Head of caudate nucleus (tissue), 42 donors: ENCODE measurements around the gene CFAP52.
A peak's percentile ranks its signal among the peaks of the same experiment; 100 is the strongest.
"Not testable (repeated sequence)": the region's sequence is repeated elsewhere in the genome, so short reads cannot be mapped to it uniquely, and the experiment has no call there.

Source experiments
- DNase-seq, 42 donors: peaks; one replicate each; pipeline versions ENCODE4 v3.0.0 to v3.0.0-alpha.2; 2020 to 2021; ENCODE audit warnings: mixed read lengths in 7 of 42
- intact Hi-C: fragments of 100-400 bp; cut with DNase I; formaldehyde crosslinking; loops from one replicate; pipeline ENCODE4 v1.15.0; 2022

The CFAP52 gene

GRCh38 chr17:9568004-9568403 is 8.4 kb upstream of the CFAP52 start:
- DNase-seq, result no peak
- intact Hi-C loops, result no loop called here

DNA sequence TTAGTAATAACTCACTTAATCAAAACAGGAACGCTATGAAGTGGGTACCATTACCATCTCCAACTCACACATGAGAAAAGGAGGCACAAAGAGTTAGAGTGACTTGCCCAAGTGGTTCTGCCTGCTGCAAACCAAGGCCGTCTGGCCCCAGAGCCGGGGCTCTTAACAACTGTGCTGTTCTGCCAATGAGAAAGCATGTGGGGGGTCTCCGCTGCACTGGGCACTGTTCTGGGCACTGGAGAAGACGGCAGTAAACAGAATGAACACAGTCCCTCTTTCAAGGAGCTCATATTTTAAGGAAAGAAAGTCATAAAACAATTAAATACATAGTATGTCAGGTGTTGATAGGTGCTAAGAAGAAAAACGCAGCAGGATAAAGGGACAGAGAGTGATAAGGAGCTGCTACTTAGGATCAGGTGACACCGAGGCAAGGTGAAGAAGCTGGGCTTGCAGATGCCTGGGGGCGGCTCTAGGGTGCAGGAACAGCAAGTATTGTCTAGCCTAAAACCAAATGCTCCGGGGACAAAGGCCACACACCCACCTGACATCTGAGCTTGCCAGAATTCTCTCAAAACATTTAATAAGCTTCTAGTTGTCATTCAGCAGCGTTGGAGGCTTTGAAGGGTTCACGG is 7.4 kb upstream of the CFAP52 start:
- DNase-seq, result no peak
- intact Hi-C loops, result no loop called here

DNA sequence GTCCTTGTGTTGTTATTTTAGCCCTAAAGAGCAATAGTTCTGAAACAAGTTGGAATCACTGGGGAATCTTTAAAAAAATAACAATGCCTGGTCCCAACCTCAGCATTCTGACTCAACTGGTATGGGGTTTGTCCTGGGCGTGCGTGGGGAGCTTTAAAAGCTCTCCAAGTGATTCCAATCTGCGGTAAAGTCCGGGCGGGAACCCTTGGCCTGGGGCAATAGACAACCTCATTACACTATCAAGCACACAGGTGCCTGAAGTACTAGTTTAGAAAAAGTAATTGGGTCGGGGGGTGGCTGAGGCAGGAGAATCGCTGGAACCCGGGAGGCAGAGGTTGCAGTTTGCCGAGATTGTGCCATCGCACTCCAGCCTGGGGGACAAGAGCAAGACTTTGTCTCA is 5.2 kb upstream of the CFAP52 start:
- intact Hi-C loops, result no loop called here
- no peak for DNase-seq

DNA sequence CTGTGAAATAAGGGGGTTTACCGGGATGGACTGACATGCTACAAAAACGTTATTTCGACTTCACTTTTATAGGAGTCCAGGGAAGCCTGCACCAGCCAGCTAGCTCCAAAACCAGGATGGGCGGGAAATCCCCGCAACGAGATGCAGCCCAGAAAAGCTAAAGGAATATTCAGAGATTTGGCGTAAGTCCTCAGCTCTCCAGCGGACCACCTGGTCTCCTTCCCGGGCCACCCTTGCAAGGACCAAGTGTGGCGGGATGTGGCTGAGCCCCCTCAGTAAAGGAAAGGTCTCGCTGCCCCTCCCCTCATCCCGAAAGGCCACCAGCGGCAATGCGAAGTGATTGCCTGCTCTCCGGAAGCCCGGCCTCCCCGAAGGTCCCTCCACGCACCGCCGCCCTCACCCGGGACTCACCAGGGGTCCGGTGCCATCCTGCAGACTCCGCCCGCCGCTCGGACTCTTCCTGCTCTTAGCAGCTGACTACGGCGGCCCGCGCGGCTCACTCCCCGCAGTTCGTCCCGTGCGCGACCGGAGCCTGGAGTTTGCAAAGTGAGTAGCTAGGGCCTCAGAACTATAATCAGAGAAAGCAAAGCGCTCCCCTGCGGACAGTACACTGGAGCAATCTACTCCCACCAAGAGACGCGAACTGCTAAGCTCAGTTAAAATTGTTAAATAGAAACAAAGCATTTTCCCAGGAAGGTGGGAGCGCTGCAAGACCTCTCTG is 901 bp upstream of the CFAP52 start, which contains the start of gene STX8:
Gene STX8 (minus strand): TSS at position 440 of the 721 bp plus-strand sequence. CDS start 12 bp downstream, at position 428.
- peak; percentile 83 to 96 (median 92) for DNase-seq
- intact Hi-C loops, result no loop called here

GRCh38 chr17:9577373-9577709 is 899 bp downstream of the CFAP52 start:
- no peak for DNase-seq
- intact Hi-C loops, result no loop called here

- DNase-seq, result no peak
- intact Hi-C loops, result no loop called here
Measured at GRCh38 chr17:9587969-9588656, 11.7 kb downstream of the CFAP52 start.

DNA sequence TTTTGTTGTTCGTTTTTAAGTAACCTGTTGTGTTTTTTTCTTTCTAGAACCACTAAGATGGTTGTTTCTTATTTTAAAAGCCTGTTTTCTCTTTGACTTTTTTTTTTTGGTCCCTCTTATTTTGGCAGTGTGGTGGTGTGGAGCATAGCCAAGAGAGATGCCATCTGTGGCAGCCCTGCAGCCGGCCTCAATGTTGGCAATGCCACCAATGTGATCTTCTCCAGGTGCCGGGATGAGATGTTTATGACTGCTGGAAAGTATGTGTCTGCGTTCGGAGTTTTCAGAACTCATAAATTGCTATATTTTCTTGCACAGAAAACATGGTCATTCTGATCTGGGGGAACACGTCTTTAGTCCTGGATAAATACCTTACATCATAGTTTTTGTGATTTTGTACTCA is 17.6 kb downstream of the CFAP52 start:
- intact Hi-C loops, result no loop called here
- DNase-seq, result no peak

DNA sequence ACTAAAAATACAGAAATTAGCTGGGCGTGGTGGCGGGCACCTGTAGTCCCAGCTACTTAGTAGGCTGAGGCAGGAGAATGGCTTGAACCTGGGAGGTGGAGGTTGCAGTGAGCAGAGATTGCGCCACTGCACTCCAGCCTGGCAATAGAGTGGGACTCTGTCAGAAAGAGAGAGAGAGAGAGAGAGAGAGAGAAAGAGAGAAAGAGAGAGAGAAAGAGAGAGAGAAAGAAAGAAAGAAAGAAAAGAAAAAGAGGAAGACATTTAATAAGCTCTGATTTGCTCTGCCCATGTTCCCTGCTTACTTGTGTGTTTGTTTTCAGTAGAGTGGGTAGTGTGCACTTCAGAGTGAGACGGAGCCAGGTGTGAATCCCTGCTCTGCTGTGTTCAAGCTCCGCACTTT is 21.2 kb downstream of the CFAP52 start:
- intact Hi-C loops, DNase-seq: not testable (repeated sequence)

- no peak for DNase-seq
- intact Hi-C loops, result no loop called here
Measured at GRCh38 chr17:9598661-9599060, 22.2 kb downstream of the CFAP52 start.

GRCh38 chr17:9604583-9604982 is 28.1 kb downstream of the CFAP52 start:
- intact Hi-C loops, DNase-seq: not testable (repeated sequence)

- intact Hi-C loops, result no loop called here
- no peak for DNase-seq
Measured at GRCh38 chr17:9606453-9606852, 30.0 kb downstream of the CFAP52 start.

GRCh38 chr17:9607058-9607457 is 30.6 kb downstream of the CFAP52 start:
- DNase-seq, intact Hi-C loops: not testable (repeated sequence)

- no peak for DNase-seq
- intact Hi-C loops, result no loop called here
Measured at GRCh38 chr17:9611557-9611956, 35.1 kb downstream of the CFAP52 start.

GRCh38 chr17:9612006-9612405 is 35.6 kb downstream of the CFAP52 start:
- intact Hi-C loops, result no loop called here
- no peak for DNase-seq

DNA sequence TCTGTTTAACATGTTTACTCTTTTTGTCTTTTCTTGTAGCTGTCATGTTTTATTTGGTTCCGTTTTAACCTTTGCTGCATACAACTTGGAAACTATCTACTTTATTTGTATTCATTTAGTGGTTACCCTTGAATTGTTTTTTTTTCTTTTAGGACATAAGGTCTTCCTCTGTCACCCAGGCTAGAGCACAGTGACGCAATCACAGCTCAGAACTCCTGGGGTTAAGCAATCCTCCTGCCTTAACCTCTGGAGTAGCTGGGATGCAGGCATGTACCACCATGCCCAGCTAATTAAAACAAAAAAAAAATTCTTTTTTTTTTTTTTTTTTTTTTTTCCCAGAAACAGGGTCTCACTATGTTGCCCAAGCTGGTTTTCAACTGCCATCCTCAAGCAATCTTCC is 39.0 kb downstream of the CFAP52 start:
- intact Hi-C loops, result no loop called here

GRCh38 chr17:9622961-9623360 is 46.5 kb downstream of the CFAP52 start:
- no peak for DNase-seq
- intact Hi-C loops, result no loop called here

More for the DNA sequence above, 39.0 kb downstream of the CFAP52 start:
- DNase-seq, result no peak

DNA sequence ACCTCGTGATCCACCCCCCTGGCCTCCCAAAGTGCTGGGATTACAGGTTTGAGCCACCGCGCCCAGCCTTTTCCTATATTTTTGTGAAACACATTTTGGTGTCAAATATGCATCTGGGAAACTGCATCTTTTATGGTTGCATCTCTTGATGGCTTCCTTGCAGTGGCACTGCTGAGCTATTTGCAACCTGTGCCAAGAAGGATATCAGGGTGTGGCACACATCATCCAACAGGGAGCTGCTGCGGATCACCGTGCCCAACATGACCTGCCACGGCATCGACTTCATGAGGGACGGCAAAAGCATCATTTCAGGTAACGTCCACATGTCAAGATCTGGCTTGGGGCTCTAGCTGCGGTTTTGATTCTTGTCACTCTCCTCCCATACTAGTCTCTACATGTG is 52.1 kb downstream of the CFAP52 start:
- no peak for DNase-seq
- intact Hi-C loops, result no loop called here

- intact Hi-C loops, result no loop called here
- DNase-seq, result peak in 1 of 42 donors; percentile 32
Measured at GRCh38 chr17:9632741-9633140, 56.3 kb downstream of the CFAP52 start.

DNA sequence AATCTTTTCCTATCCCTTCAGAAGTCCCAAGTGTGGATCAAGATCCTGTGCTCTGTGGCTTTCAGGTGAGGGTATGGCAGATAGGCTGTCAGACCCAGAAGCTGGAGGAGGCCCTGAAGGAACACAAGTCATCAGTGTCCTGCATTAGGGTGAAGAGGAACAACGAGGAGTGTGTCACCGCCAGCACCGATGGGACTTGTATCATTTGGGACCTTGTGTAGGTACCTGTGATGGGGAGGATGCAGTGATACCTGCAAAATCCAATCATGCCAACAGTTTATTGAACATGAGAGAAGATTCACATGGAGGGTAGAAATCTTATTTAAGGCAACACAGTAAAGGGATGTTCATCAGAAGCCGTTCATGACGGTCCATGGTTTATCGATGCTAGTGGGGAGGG is 58.9 kb downstream of the CFAP52 start:
- intact Hi-C loops, result no loop called here
- peak in 1 of 42 donors; percentile 9 for DNase-seq

DNA sequence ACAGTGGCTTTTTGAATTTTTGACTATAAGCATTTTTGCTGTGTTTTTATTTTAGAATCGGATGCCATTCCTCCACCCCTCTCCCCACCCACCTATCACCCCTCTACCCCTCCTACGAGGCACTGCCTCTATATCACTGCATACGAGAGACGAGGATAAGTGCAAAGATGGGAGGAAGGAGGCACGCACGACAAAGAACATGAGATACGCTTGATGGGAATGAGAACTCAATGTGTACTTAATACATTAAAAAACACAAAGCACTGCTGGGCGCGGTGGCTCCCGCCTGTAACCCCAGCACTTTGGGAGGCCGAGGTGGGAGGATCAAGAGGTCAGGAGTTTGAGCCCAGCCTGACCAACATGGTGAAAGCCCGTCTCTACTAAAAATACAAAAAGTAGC is 60.1 kb downstream of the CFAP52 start:
- DNase-seq, result peak in 1 of 42 donors; percentile 21
- intact Hi-C loops, result no loop called here
